GM18907 (cell line): Measurements from ENCODE around the gene DDX60.
"Not testable (repeated sequence)": the region's sequence is repeated elsewhere in the genome, so short reads cannot be mapped to it uniquely, and the experiment has no call there.

Experiments
- ATAC-seq: cut with Tn5 transposase; IDR thresholded peaks from one replicate; pipeline ENCODE4 v1.9.1; 2021; ENCODE audit warnings: mild to moderate bottlenecking, moderate library complexity; ENCODE audit not compliant: unreplicated experiment

Gene DDX60

GRCh38 chr4:168304744-168305459 lies 13.7 kb downstream of the DDX60 start:
- ATAC-seq, result no peak

- ATAC-seq, result not testable (repeated sequence)
Observed at GRCh38 chr4:168303430-168303829, 15.1 kb downstream of the DDX60 start.

- peak; percentile 71 for ATAC-seq
Observed at GRCh38 chr4:168293386-168293975, 25.1 kb downstream of the DDX60 start.

- no peak for ATAC-seq
Observed at GRCh38 chr4:168291242-168291641, 27.3 kb downstream of the DDX60 start.

- ATAC-seq, result not testable (repeated sequence)
Observed at GRCh38 chr4:168285850-168286249, 32.7 kb downstream of the DDX60 start.

GRCh38 chr4:168279556-168279955 lies 39.0 kb downstream of the DDX60 start:
- no peak for ATAC-seq

GRCh38 chr4:168275836-168276235 lies 42.7 kb downstream of the DDX60 start:
- no peak for ATAC-seq

- no peak for ATAC-seq
Observed at GRCh38 chr4:168274871-168275270, 43.7 kb downstream of the DDX60 start.

- no peak for ATAC-seq
Observed at GRCh38 chr4:168273838-168274237, 44.7 kb downstream of the DDX60 start.

- no peak for ATAC-seq
Observed at GRCh38 chr4:168272488-168272887, 46.1 kb downstream of the DDX60 start.

- ATAC-seq, result no peak
Observed at GRCh38 chr4:168269896-168270295, 48.7 kb downstream of the DDX60 start.

GRCh38 chr4:168265327-168265726 lies 53.2 kb downstream of the DDX60 start:
- no peak for ATAC-seq

GRCh38 chr4:168264903-168265302 lies 53.6 kb downstream of the DDX60 start:
- no peak for ATAC-seq

- ATAC-seq, result no peak
Observed at GRCh38 chr4:168263039-168263438, 55.5 kb downstream of the DDX60 start.

GRCh38 chr4:168259096-168259495 lies 59.5 kb downstream of the DDX60 start:
- ATAC-seq, result peak; percentile 58

GRCh38 chr4:168257768-168258167 lies 60.8 kb downstream of the DDX60 start:
- ATAC-seq, result no peak

GRCh38 chr4:168248176-168248710 lies 70.3 kb downstream of the DDX60 start:
- ATAC-seq, result no peak

- no peak for ATAC-seq
Observed at GRCh38 chr4:168247603-168248002, 70.9 kb downstream of the DDX60 start.

GRCh38 chr4:168241953-168242352 lies 76.6 kb downstream of the DDX60 start:
- no peak for ATAC-seq

- no peak for ATAC-seq
Observed at GRCh38 chr4:168240821-168241220, 77.7 kb downstream of the DDX60 start.

- no peak for ATAC-seq
Observed at GRCh38 chr4:168221301-168221700, 97.3 kb downstream of the DDX60 start.

- ATAC-seq, result no peak
Observed at GRCh38 chr4:168220893-168221292, 97.7 kb downstream of the DDX60 start.
